IMR-90 (cell line): ENCODE results near the gene PRKCE. TPM values are rescaled to one million over a fixed set of nuclear protein-coding genes. Genes with fewer than 3 reads are reported as not detected.

Experiments
- ATAC-seq: fragments of 200-7000 bp; cut with Tn5 transposase; 2 replicates; pipeline ENCODE4 v1.9.1; 2020; ENCODE audit warnings: low read depth, mild to moderate bottlenecking, moderate library complexity
- BruUV-seq: library from RNA; stranded (reverse); fragments of 400-500 nt; replicated peaks from 2 replicates; lab custom pipeline; 2021; lab: Mats Ljungman, UMichigan
- CTCF ChIA-PET: fragments of 300-600 bp; formaldehyde crosslinking; extraction: SDS; loops from one replicate; lab custom pipeline; 2021; ENCODE audit warnings: antibody characterized with exemption; lab: Yijun Ruan, JAX
- POLR2A ChIA-PET: fragments of 300-600 bp; sonication (Branson Sonifier 250); formaldehyde crosslinking; loops from one replicate; lab custom pipeline; 2022; ENCODE audit warnings: antibody characterized with exemption; ENCODE audit not compliant: unreplicated experiment; lab: Charles Lee
- DNase-seq: peaks from one replicate; pipeline ENCODE4 v3.0.0; 2013
- H2AFZ ChIP-seq: replicated peaks from 2 replicates; pipeline ENCODE3; 2013; ENCODE audit warnings: low read length, mild to moderate bottlenecking; ENCODE audit not compliant: poor library complexity
- H2AK5ac ChIP-seq: 2 replicates; pipeline ENCODE4 v1.6.1; 2013; ENCODE audit warnings: low read depth, low read length, inconsistent platforms
- H2AK9ac ChIP-seq: replicated peaks from 2 replicates; pipeline ENCODE3; 2013; ENCODE audit warnings: mild to moderate bottlenecking, low read depth, low read length, moderate library complexity; ENCODE audit not compliant: poor library complexity
- H2BK120ac ChIP-seq: 2 replicates; pipeline ENCODE4 v1.6.1; 2013; ENCODE audit warnings: low read depth, low read length, inconsistent platforms
- H2BK15ac ChIP-seq: 3 replicates; pipeline ENCODE4 v1.6.1; 2013; ENCODE audit warnings: low read depth, low read length, inconsistent platforms
- H2BK20ac ChIP-seq: 2 replicates; pipeline ENCODE4 v1.6.1; 2013; ENCODE audit warnings: low read depth, mild to moderate bottlenecking, inconsistent platforms, low read length, moderate library complexity
- H2BK5ac ChIP-seq: 2 replicates; pipeline ENCODE4 v1.6.1; 2013; ENCODE audit warnings: mild to moderate bottlenecking, low read depth, low read length, inconsistent platforms; ENCODE audit not compliant: poor library complexity, severe bottlenecking
- H3K14ac ChIP-seq: replicated peaks from 2 replicates; pipeline ENCODE4 v1.6.1; 2013; ENCODE audit warnings: low read depth, low read length, inconsistent platforms
- H3K18ac ChIP-seq: 2 replicates; pipeline ENCODE4 v1.6.1; 2013; ENCODE audit warnings: low read depth, low read length, control low read depth
- H3K23ac ChIP-seq: 2 replicates; pipeline ENCODE4 v1.6.1; 2013; ENCODE audit warnings: low read depth, low read length, inconsistent platforms
- H3K27ac ChIP-seq: 2 replicates; pipeline ENCODE4 v1.5.1; 2013; ENCODE audit warnings: mild to moderate bottlenecking, control low read depth, low read length; ENCODE audit not compliant: insufficient read depth
- H3K27me3 ChIP-seq: 2 replicates; pipeline ENCODE4 v1.6.1; 2013; ENCODE audit warnings: low read length; ENCODE audit not compliant: control insufficient read depth, insufficient read depth
- H3K36me3 ChIP-seq: 2 replicates; pipeline ENCODE4 v1.6.1; 2013; ENCODE audit warnings: low read length, mixed read lengths; ENCODE audit not compliant: control insufficient read depth, insufficient read depth
- H3K4ac ChIP-seq: 2 replicates; pipeline ENCODE4 v1.6.1; 2013; ENCODE audit warnings: low read depth, low read length, inconsistent platforms
- H3K4me1 ChIP-seq: 2 replicates; pipeline ENCODE4 v1.6.1; 2013; ENCODE audit warnings: low read length, mixed read lengths; ENCODE audit not compliant: control insufficient read depth, insufficient read depth
- H3K4me2 ChIP-seq: 2 replicates; pipeline ENCODE4 v1.6.1; 2013; ENCODE audit warnings: low read depth, mild to moderate bottlenecking, control low read depth, low read length, moderate library complexity
- H3K4me3 ChIP-seq: 2 replicates; pipeline ENCODE4 v1.5.1; 2013; ENCODE audit warnings: low read depth, mild to moderate bottlenecking, control low read depth, low read length, moderate library complexity; ENCODE audit not compliant: insufficient read depth
- H3K56ac ChIP-seq: 2 replicates; pipeline ENCODE4 v1.6.1; 2013; ENCODE audit warnings: low read length, inconsistent platforms; ENCODE audit not compliant: insufficient read depth; ENCODE audit errors: extremely low read depth
- H3K79me1 ChIP-seq, 2 experiments: 2 replicates each; pipeline ENCODE4 v1.6.1; 2013; ENCODE audit warnings: low read length in 2 of 2, inconsistent platforms in 1 of 2, low read depth in 1 of 2
- H3K9ac ChIP-seq: 2 replicates; pipeline ENCODE4 v1.6.1; 2013; ENCODE audit warnings: low read depth, low read length, control low read depth
- H3K9me1 ChIP-seq: 2 replicates; pipeline ENCODE4 v1.6.1; 2013; ENCODE audit warnings: low read length, inconsistent platforms; ENCODE audit not compliant: insufficient read depth
- H3K9me3 ChIP-seq: 2 replicates; pipeline ENCODE4 v1.6.1; 2013; ENCODE audit warnings: low read length; ENCODE audit not compliant: control insufficient read depth, insufficient read depth
- H4K20me1 ChIP-seq: 2 replicates; pipeline ENCODE4 v1.6.1; 2013; ENCODE audit warnings: low read length, inconsistent platforms; ENCODE audit not compliant: insufficient read depth
- H4K5ac ChIP-seq: 2 replicates; pipeline ENCODE4 v1.6.1; 2013; ENCODE audit warnings: mild to moderate bottlenecking, low read depth, low read length, control low read depth
- H4K8ac ChIP-seq, 2 experiments: 2 replicates each; pipeline ENCODE4 v1.6.1; 2013; ENCODE audit warnings: low read depth in 2 of 2, low read length in 2 of 2, control low read depth in 1 of 2, inconsistent platforms in 1 of 2
- H4K91ac ChIP-seq: 2 replicates; pipeline ENCODE4 v1.6.1; 2013; ENCODE audit warnings: low read depth, low read length, inconsistent platforms; ENCODE audit not compliant: insufficient read depth
- BHLHE40 ChIP-seq: fragments of 150-350 bp; IDR thresholded peaks from 2 replicates; pipeline ENCODE4 v1.6.1; 2016; ENCODE audit warnings: mild to moderate bottlenecking, low read depth, low read length
- CEBPB ChIP-seq: IDR thresholded peaks from 2 replicates; pipeline ENCODE4 v1.6.1; 2012; ENCODE audit warnings: low read depth, low read length, improper control_type of control experiment
- CHD1 ChIP-seq: IDR thresholded peaks from 2 replicates; pipeline ENCODE4 v1.6.1; 2012; ENCODE audit warnings: low read depth, low read length, improper control_type of control experiment
- ELK1 ChIP-seq: fragments of 150-350 bp; IDR thresholded peaks from 2 replicates; pipeline ENCODE4 v1.6.1; 2016; ENCODE audit warnings: low read depth, mild to moderate bottlenecking, low read length, moderate library complexity, borderline replicate concordance
- FOS ChIP-seq: fragments of 150-350 bp; IDR thresholded peaks from 2 replicates; pipeline ENCODE4 v1.6.1; 2016; ENCODE audit warnings: low read depth, low read length
- MAFK ChIP-seq: IDR thresholded peaks from 2 replicates; pipeline ENCODE4 v1.6.1; 2012; ENCODE audit warnings: low read depth, low read length, improper control_type of control experiment
- MAZ ChIP-seq: IDR thresholded peaks from 2 replicates; pipeline ENCODE4 v1.6.1; 2012; ENCODE audit warnings: low read depth, mild to moderate bottlenecking, low read length, improper control_type of control experiment, moderate library complexity, borderline replicate concordance
- MXI1 ChIP-seq: IDR thresholded peaks from 2 replicates; pipeline ENCODE4 v1.6.1; 2012; ENCODE audit warnings: low read depth, mild to moderate bottlenecking, low read length, moderate library complexity, borderline replicate concordance
- NFE2L2 ChIP-seq: fragments of 150-350 bp; IDR thresholded peaks from 2 replicates; pipeline ENCODE4 v1.6.1; 2016; ENCODE audit warnings: low read depth, mild to moderate bottlenecking, low read length
- POLR2A ChIP-seq: IDR thresholded peaks from 2 replicates; pipeline ENCODE4 v1.6.1; 2012; ENCODE audit warnings: mild to moderate bottlenecking, low read depth, low read length
- RAD21 ChIP-seq: IDR thresholded peaks from 2 replicates; pipeline ENCODE4 v1.6.1; 2012; ENCODE audit warnings: low read length, improper control_type of control experiment
- RCOR1 ChIP-seq: IDR thresholded peaks from 2 replicates; pipeline ENCODE4 v1.6.1; 2012; ENCODE audit warnings: mild to moderate bottlenecking, low read length, improper control_type of control experiment; ENCODE audit not compliant: insufficient replicate concordance
- RFX5 ChIP-seq: IDR thresholded peaks from 2 replicates; pipeline ENCODE4 v1.8.0; 2012; ENCODE audit warnings: low read depth, mild to moderate bottlenecking, low read length, moderate library complexity
- SMC3 ChIP-seq: fragments of 150-350 bp; IDR thresholded peaks from 2 replicates; pipeline ENCODE4 v1.6.1; 2016; ENCODE audit warnings: low read depth, mild to moderate bottlenecking, antibody characterized with exemption, low read length, moderate library complexity
- USF2 ChIP-seq: fragments of 150-350 bp; IDR thresholded peaks from 2 replicates; pipeline ENCODE4 v1.6.1; 2017; ENCODE audit warnings: mild to moderate bottlenecking, antibody characterized with exemption, low read length, low read depth
- WGBS, 2 experiments: methylation state at CpG; one replicate each; pipeline versions ENCODE4 v1.1.5 to v1.1.7; 2013; ENCODE audit warnings: missing lambda C conversion rate in 2 of 2; ENCODE audit not compliant: insufficient read length in 1 of 2; ENCODE audit errors: extremely low coverage in 2 of 2; 5-methylcytosine and 5-hydroxymethylcytosine counted together
- dilution Hi-C: fragments of 300-500 bp; cut with HindIII; formaldehyde crosslinking; loops from one replicate; pipeline ENCODE4 v1.14.3; 2018; ENCODE audit warnings: low sequenced_read_pairs; ENCODE audit not compliant: unreplicated experiment
- in situ Hi-C: fragments of 300-500 bp; cut with MboI; formaldehyde crosslinking; loops from 3 replicates; pipeline ENCODE4 v1.14.3; 2019; ENCODE audit warnings: low sequenced_read_pairs, inconsistent platforms, mixed read lengths
- intact Hi-C: fragments of 100-400 bp; cut with micrococcal nuclease; formaldehyde crosslinking; loops from 2 replicates; pipeline ENCODE4 v1.10.0; 2022
- polyA plus RNA-seq, 3 experiments: library from polyadenylated mRNA; depleted of rRNA; stranded (reverse); fragments of >200 nt; gene quantifications; 2 replicates each; pipeline ENCODE4 v1.2.3, GENCODE V29; 2012; ENCODE audit warnings: low replicate concordance in 1 of 3
- total RNA-seq: library from RNA; depleted of rRNA; stranded (reverse); fragments of >200 nt; gene quantifications from 2 replicates; pipeline ENCODE4 v1.2.3, GENCODE V29; 2012
- TF ChIP-seq, protein P1 (sequence below): conservative IDR thresholded peaks from 2 replicates; pipeline ENCODE4 v1.5.1; 2012; ENCODE audit warnings: mild to moderate bottlenecking, low read depth, low read length, improper control_type of control experiment

Gene PRKCE
- total and polyA plus RNA-seq, 2 of the 4 experiments (the other 2 are of a cell fraction) = 8.1 to 32.4 TPM

- ChIA-PET POLR2A (no interaction called here), CTCF (no interaction called here)
- WGBS, 2 experiments = no CpG with 5 or more reads among the region's 1 CpG
- Histone ChIP-seq H4K91ac (no peak overlapping the region), H3K27me3 (no peaks in the 10 kb centered on the region), H3K9ac (no peak overlapping the region), H4K8ac (no peak overlapping the region), H2BK120ac (no peak overlapping the region), H3K4me3 (no peak overlapping the region), H3K79me1 (peaks cover 3 to 4% of the 10 kb centered on the region in 2 experiments; a peak in 2 of 4 replicates), H4K5ac (no peak overlapping the region), H2BK20ac (no peak overlapping the region), H2BK5ac (no peak overlapping the region), H2AFZ (no peak overlapping the region), H4K20me1 (0 out of 2 replicates have a peak, but pooled peaks cover 3% of the 10 kb centered on the region), H3K23ac (no peak overlapping the region), H3K14ac (no peak overlapping the region), H3K56ac (no peak overlapping the region), H2BK15ac (no peak overlapping the region), H3K4me1 (no peaks in the 10 kb centered on the region), H3K4ac (no peak overlapping the region), H3K18ac (no peak overlapping the region), H3K9me1 (0 out of 2 replicates have a peak, but pooled peaks cover 8% of the 10 kb centered on the region), H3K9me3 (no peaks in the 10 kb centered on the region), H2AK5ac (no peak overlapping the region), H2AK9ac (no peak overlapping the region), H3K36me3 (no peaks in the 10 kb centered on the region), H3K27ac (no peak overlapping the region), H3K4me2 (no peak overlapping the region)
- in situ Hi-C loops = no loop called here
- no TSS peak for BruUV-seq
- no peak for ATAC-seq
- no peak for DNase-seq
- intact Hi-C loops = no loop called here
- TF ChIP-seq RFX5 (no peak), SMC3 (no peak), RCOR1 (no peak), MAZ (no peak), RAD21 (no peak), BHLHE40 (no peak), CHD1 (no peak), ELK1 (no peak), CEBPB (no peak), MXI1 (no peak), POLR2A (no peak), USF2 (no peak), MAFK (no peak), FOS (no peak), NFE2L2 (no peak)
- TF ChIP-seq, protein P1, sequence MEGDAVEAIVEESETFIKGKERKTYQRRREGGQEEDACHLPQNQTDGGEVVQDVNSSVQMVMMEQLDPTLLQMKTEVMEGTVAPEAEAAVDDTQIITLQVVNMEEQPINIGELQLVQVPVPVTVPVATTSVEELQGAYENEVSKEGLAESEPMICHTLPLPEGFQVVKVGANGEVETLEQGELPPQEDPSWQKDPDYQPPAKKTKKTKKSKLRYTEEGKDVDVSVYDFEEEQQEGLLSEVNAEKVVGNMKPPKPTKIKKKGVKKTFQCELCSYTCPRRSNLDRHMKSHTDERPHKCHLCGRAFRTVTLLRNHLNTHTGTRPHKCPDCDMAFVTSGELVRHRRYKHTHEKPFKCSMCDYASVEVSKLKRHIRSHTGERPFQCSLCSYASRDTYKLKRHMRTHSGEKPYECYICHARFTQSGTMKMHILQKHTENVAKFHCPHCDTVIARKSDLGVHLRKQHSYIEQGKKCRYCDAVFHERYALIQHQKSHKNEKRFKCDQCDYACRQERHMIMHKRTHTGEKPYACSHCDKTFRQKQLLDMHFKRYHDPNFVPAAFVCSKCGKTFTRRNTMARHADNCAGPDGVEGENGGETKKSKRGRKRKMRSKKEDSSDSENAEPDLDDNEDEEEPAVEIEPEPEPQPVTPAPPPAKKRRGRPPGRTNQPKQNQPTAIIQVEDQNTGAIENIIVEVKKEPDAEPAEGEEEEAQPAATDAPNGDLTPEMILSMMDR = no peak
- dilution Hi-C loops = no loop called here
These were observed 69.7 kb downstream of the PRKCE start for GRCh38 chr2:45721150-45721549.
